Activated CD8-positive, alpha-beta memory T cell treated with anti-CD3 and anti-CD28 coated beads, Interleukin-2, amount 10 ng/mL, durations not matched to agents 7 days and 5 days (primary cell): ENCODE results near the gene ADISSP. TPM values are rescaled to one million over a fixed set of nuclear protein-coding genes. Genes with fewer than 3 reads are reported as not detected.
"Not testable (repeated sequence)": the region's sequence is repeated elsewhere in the genome, so short reads cannot be mapped to it uniquely, and the experiment has no call there.

ENCODE experiments used
- ATAC-seq: fragments of 150-1000 bp; cut with Tn5 transposase; one replicate; pipeline ENCODE4 v1.10.0; 2021; ENCODE audit warnings: moderate library complexity
- CTCF ChIA-PET: fragments of 350-600 bp; sonication (Branson Sonifier 250); formaldehyde crosslinking; loops from one replicate; lab custom pipeline; 2021; ENCODE audit warnings: antibody characterized with exemption; lab: Charles Lee
- DNase-seq: peaks from one replicate; pipeline ENCODE4 v3.0.0-alpha.2; 2020
- H3K27ac Mint-ChIP-seq: one replicate; pipeline ENCODE4 v1.8.0; 2021; ENCODE audit warnings: mild to moderate bottlenecking, mixed read lengths
- H3K27me3 Mint-ChIP-seq: one replicate; pipeline ENCODE4 v1.8.0; 2021; ENCODE audit warnings: mixed read lengths
- H3K36me3 Mint-ChIP-seq: one replicate; pipeline ENCODE4 v1.8.0; 2021; ENCODE audit warnings: mild to moderate bottlenecking, mixed read lengths
- H3K4me1 Mint-ChIP-seq: one replicate; pipeline ENCODE4 v1.8.0; 2021; ENCODE audit warnings: mixed read lengths
- H3K4me3 Mint-ChIP-seq: one replicate; pipeline ENCODE4 v1.8.0; 2021; ENCODE audit warnings: mild to moderate bottlenecking, moderate library complexity, mixed read lengths
- H3K9me3 Mint-ChIP-seq: one replicate; pipeline ENCODE4 v1.8.0; 2022; ENCODE audit warnings: low read depth, mixed read lengths
- total RNA-seq, 2 experiments: library from RNA; stranded (reverse); gene quantifications; one replicate each; pipeline ENCODE4 v1.2.3, GENCODE V29; 2021

Gene ADISSP
- total RNA-seq, 2 experiments from 2014 or later = 32.5 to 37.0 TPM

DNA sequence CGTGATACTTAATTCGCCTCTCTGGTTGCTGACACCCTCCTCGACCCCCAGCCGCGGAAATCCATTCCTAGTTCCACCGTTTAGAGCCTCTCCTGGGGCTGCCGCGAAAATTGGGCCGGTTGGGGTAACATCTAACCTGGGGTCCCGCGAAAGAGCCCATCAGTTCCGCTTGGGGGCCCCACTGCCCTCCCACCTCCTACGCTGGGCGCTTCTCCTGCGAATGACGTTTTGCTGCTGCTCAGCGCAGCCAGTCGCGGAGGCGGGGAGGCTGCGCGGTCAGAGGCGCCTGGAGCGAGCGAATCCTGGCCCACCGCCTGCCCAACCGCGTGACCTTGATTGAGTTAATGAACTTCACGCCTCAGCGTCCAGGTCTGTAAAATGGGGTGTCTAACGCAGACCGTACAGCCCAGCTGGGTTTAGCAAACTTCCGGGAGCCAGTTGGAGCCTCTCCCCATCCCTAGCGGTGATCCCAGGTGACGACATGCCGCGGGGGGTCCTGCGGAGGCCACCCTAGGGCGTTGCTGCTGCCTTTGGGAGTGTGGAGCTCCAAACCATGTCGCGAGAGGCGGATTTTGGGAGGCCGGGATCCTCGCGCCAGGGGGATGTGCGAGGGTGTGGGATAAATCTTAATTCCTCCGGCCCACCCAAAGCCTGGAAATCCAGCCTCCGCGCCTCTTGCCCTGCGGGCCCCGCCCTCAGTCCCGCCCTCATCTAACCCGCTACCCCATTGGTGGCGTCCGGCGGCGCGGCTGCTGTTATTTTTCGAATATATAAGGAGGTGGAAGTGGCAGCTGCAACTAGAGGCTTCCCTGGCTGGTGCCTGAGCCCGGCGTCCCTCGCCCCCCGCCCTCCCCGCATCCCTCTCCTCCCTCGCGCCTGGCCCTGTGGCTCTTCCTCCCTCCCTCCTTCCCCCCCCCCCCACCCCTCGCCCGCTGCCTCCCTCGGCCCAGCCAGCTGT, 28.2 kb upstream of the ADISSP start, which contains the start of gene CDC25B:
Gene CDC25B (plus strand): TSS at position 800 of the 958 bp plus-strand sequence. CDS start 222 bp downstream, outside the sequence.
- Mint-ChIP-seq H3K4me1 (peaks cover 35% of the 10 kb centered on the region), H3K4me3 (peak within 1 kb of the TSS; percentile 94), H3K27me3 (no peaks in the 10 kb centered on the region), H3K36me3 (peaks cover 40% of the 10 kb centered on the region), H3K27ac (peak within 1 kb of the TSS; percentile 95), H3K9me3 (no peaks in the 10 kb centered on the region)
- peak; percentile 79 for ATAC-seq
- peak; percentile 97 for DNase-seq
- CTCF ChIA-PET = interaction anchor here (1.0 to 2.3 kb wide), 10 partner anchors 8 to 79 kb away, joined by 3 to 51 read pairs (median 4); partner anchors contain the start of genes AP5S1 and CENPB

DNA sequence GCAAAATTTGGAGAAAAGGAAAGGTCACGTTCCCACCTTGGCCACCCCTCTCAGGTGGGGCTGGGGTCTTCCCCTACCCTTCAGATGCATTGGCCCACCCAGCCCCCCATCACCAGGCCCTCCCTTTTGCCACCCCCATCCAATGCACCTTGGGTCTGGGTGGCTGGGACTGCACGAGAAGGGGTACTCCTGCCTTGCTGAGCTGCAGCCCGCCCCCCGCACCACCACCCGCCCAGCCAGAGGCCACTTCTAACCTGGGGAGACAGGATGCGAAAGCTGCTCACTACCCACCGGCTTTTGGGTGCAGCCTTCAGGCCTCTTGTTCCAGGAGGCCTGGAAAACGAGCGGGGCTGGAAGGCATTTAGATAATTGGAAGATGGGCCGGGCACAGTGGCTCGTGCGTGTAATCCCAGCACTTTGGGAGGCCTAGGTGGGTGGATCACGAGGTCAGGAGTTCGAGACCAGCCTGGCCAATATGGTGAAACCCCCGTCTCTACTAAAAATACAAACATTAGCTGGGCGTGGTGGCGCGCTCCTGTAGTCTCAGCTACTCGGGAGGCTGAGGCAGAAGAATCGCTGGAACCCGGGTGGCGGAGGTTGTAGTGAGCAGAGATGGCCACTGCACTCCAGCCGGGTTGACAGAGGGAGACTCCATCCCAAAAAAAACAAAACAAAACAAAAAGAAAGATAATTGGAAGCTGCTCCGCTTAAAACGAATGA, 27.3 kb upstream of the ADISSP start:
- peaks cover 31% of the 10 kb centered on the region for H3K36me3 Mint-ChIP-seq
- H3K27me3 Mint-ChIP-seq = no peaks in the 10 kb centered on the region
- H3K27ac Mint-ChIP-seq = peak overlapping the region; percentile 95
- peaks cover 30% of the 10 kb centered on the region for H3K4me1 Mint-ChIP-seq
- CTCF ChIA-PET = interaction anchor here (1.0 to 2.3 kb wide), 9 partner anchors 7 to 61 kb away, joined by 3 to 51 read pairs (median 5); partner anchors contain the start of genes AP5S1 and CENPB
- no peaks in the 10 kb centered on the region for H3K9me3 Mint-ChIP-seq
- ATAC-seq = no peak
- no peak for DNase-seq
- peak overlapping the region; percentile 94 for H3K4me3 Mint-ChIP-seq

DNA sequence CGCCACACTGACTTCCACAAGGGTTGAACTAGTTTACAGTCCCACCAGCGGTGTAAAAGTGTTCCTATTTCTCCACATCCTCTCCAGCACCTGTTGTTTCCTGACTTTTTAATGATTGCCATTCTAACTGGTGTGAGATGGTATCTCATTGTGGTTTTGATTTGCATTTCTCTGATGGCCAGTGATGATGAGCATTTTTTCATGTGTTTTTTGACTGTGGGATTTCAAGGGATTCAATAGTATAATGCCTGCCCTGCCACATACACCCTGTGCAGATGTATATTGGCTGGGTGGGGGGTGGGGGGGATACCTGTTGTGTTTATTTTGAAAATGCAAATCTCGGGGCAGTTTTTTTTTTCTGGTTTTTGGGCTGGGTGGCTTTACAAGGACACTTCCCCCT, 26.6 kb upstream of the ADISSP start:
- H3K27ac Mint-ChIP-seq, DNase-seq, H3K27me3 Mint-ChIP-seq, H3K4me3 Mint-ChIP-seq, ATAC-seq, H3K9me3 Mint-ChIP-seq: not testable (repeated sequence)
- CTCF ChIA-PET = interaction anchor here (1.4 to 2.3 kb wide), 4 partner anchors 16 to 58 kb away, joined by 4 to 51 read pairs (median 10); partner anchors contain the start of gene AP5S1
- H3K4me1 Mint-ChIP-seq = peaks cover 23% of the 10 kb centered on the region
- H3K36me3 Mint-ChIP-seq = peaks cover 25% of the 10 kb centered on the region

DNA sequence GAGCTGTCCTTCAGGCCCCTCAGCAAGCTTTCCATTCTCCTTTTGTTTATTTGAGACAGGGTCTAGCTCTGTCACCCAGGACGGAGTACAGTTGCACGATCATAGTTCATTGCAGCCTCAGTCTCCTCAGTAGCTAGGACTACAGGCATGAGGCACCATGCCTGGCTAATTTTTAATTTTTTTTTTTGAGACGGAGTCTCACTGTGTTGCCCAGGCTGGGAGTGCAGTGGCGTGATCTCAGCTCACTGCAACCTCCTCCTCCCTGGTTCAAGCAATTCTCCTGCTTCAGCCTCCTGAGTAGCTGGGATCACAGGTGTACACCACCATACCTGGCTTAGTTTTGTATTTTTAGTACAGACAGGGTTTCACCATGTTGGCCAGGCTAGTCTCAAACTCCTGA, 21.6 kb upstream of the ADISSP start:
- H3K27me3 Mint-ChIP-seq, H3K9me3 Mint-ChIP-seq, H3K4me3 Mint-ChIP-seq, DNase-seq, H3K36me3 Mint-ChIP-seq, ATAC-seq, H3K27ac Mint-ChIP-seq: not testable (repeated sequence)
- H3K4me1 Mint-ChIP-seq = peaks cover 30% of the 10 kb centered on the region
- CTCF ChIA-PET = interaction anchor here (2.5 to 7.7 kb wide), 2 partner anchors 22 to 66 kb away, joined by 5 to 65 read pairs; partner anchors contain the start of gene ADISSP

DNA sequence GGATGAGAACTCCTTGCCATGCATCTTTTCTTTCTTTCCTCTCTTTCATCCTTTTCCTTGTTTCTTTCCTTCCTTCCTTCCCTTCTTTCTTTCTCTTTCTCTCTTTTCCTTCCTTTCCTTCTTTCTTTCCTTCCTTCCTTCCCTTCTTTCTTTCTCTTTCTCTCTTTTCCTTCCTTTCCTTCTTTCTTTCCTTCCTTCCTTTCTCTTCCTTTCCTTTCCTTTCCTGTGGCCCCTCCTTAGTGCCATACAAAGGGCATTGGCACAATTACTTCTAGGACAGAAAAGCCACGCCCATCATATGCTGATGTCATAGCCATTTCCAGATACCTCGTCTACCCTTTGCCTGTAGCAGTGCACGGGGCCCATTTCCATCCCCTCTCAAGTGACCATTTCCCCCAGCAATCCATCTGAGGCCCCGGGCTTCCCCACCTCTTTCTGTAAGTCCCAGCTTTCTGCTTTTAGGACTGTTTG, 21.2 kb upstream of the ADISSP start:
- no peak overlapping the region for H3K27ac Mint-ChIP-seq

DNA sequence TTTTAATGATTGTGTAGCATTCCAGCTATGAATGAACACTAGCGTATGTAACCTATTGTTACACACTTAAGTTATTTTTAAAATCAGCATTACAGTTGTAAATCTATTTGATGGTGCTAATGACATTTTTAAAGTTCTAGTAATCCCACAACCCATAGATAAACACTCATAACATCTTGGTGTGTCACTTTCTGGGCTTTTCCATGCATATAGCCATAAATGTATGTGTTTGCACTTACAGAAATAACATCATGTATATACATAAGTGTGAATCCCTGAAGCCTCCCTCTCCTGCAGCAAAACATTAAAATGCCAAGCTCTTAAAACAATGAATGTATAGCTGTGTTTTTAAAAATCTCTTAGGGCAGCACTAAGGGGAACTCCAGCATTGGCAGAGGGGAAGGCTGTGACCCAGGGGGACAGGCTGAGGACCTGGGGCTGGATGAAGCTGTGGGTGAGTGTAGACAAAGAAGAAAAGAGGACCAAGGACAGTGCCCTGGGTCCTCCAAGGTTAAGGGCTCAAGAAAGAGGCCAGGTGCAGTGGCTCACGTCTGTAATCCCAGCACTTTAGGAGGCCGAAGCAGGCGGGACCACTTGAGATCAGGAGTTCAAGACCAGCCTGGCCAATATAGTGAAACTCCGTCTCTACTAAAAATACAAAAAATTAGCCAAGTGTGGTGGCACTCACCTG, 19.9 kb upstream of the ADISSP start:
- no peak for ATAC-seq
- no peak overlapping the region for H3K27ac Mint-ChIP-seq

More for the DNA sequence above, 21.2 kb upstream of the ADISSP start:
- no peaks in the 10 kb centered on the region for H3K27me3 Mint-ChIP-seq
- no peak for DNase-seq
- no peak for ATAC-seq
- CTCF ChIA-PET = interaction anchor here (1.7 to 7.7 kb wide), 3 partner anchors 7 to 66 kb away, joined by 5 to 65 read pairs (median 7); partner anchors contain the start of genes ADISSP and CDC25B
- peak overlapping the region; percentile 36 for H3K4me3 Mint-ChIP-seq
- no peaks in the 10 kb centered on the region for H3K9me3 Mint-ChIP-seq
- H3K36me3 Mint-ChIP-seq = peaks cover 3% of the 10 kb centered on the region
- H3K4me1 Mint-ChIP-seq = peaks cover 29% of the 10 kb centered on the region

DNA sequence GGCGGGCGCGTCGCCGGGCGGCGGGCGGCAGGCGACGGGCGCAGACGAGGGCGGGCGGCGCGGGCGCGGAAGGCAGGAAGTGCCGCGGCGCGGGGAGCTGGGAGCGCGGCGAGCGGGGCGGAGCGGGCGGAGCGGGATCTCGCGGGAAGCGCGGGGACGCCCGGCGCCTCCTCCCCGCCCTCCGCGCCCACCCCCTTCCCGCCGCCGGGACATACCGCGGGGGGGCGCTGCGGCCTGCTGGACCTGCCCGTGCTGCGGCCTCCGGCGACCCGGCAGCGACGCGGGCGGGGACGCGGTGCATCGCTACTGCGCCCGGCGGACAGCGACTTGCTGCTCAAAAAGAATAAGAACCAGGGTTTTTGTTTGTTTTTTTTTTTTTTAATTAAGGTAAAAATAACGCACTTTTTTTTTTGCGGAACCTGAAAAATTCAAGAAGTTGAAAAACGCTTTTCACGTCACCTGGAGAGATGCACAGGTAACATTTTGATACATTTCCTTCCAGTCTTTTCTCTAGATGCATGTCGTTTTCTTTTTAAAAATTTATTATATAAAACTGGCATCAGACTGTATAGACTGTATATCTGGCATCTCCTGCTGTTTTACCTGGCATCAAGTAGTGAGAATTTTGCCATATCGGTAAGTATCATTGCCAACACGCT, 19.2 kb upstream of the ADISSP start, which contains the start of gene CENPB:
Gene CENPB (minus strand): TSS at position 76 of the 659 bp plus-strand sequence. CDS start 257 bp downstream, outside the sequence.
- peak within 1 kb of the TSS; percentile 83 for H3K4me3 Mint-ChIP-seq
- H3K9me3 Mint-ChIP-seq = no peaks in the 10 kb centered on the region
- H3K27ac Mint-ChIP-seq = peak within 1 kb of the TSS; percentile 81
- CTCF ChIA-PET = interaction anchor here (0.6 to 7.7 kb wide), 30 partner anchors 8 to 285 kb away, joined by 3 to 65 read pairs (median 4); partner anchors contain the start of genes ADISSP, CDC25B and MAVS
- peaks cover 3% of the 10 kb centered on the region for H3K36me3 Mint-ChIP-seq
- ATAC-seq (peak; percentile 95), DNase-seq (peak; percentile 91)
- peaks cover 34% of the 10 kb centered on the region for H3K4me1 Mint-ChIP-seq
- H3K27me3 Mint-ChIP-seq = no peaks in the 10 kb centered on the region

More for the DNA sequence above, 19.9 kb upstream of the ADISSP start:
- Mint-ChIP-seq H3K36me3 (peaks cover 3% of the 10 kb centered on the region), H3K4me3 (peak overlapping the region; percentile 70), H3K27me3 (no peaks in the 10 kb centered on the region), H3K9me3 (no peaks in the 10 kb centered on the region), H3K4me1 (peaks cover 34% of the 10 kb centered on the region)
- no peak for DNase-seq
- CTCF ChIA-PET = interaction anchor here (0.6 to 7.7 kb wide), 14 partner anchors 8 to 202 kb away, joined by 3 to 65 read pairs (median 4); partner anchors contain the start of genes ADISSP, CDC25B and MAVS

DNA sequence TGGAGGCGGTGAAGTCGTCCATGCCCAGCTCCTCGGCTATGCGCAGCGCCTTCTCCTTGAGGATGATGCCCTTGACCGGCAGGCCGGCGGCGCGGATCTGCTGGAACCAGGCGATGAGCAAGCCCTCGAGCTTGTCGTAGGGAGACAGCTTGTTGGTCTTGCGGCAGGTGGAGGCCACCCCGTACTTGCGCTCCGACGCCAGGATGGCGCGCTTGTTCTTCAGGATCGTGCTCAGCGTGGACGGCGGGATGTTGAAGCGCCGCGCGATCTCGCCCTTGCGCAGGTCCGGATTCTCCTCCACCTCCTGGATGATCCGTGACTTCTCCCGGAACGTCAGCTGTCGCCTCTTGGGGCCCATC, 18.6 kb upstream of the ADISSP start:
- H3K4me3 Mint-ChIP-seq = peak overlapping the region; percentile 83
- H3K27me3 Mint-ChIP-seq = no peaks in the 10 kb centered on the region
- CTCF ChIA-PET = interaction anchor here (0.6 to 7.7 kb wide), 23 partner anchors 8 to 285 kb away, joined by 3 to 65 read pairs (median 4); partner anchors contain the start of genes ADISSP and CDC25B

DNA sequence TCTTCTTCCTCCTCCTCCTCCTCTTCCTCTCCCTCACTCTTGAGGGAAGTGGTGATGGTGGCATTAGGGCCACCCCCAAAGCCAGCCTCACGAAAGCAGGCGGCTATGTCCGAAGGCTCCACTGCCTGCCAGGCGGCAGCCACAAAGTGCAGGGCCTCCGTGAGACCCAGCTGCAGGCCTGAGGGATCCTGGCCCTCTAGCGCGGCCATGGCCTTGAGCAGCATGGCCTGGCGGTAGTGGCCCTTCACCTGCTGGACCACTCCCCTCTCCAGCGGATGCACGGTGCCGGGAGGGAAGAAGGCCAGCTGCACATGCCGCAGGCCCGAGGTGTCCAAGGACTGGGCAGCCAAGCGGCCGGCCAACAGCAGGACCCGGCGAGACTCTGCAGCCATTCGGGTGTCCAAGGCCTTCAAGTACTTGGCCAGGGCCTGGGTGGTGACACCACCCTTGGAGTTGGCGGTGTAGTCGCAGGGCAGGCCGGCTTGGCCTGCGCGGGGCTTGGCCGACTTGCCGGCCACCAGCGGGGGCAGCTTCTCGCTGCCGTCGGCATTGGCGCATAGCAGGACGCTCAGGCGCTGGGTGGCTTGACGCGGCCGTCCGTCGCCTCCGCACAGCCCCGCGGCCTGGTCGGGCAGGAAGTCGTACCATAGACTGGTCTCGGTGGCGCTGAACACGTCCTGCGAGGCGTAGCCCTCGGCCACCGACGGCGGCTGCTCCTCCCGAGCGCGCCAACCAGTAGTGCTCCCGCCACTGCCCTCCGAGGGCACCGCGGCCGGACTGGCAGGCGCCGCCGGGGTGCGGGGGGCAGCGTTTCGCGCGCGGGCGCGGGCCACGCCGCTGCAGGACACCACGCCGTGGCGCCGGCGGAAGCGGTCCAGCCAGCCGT, 17.9 kb upstream of the ADISSP start:
- DNase-seq = no peak
- CTCF ChIA-PET = interaction anchor here (1.0 to 7.7 kb wide), 16 partner anchors 7 to 286 kb away, joined by 3 to 65 read pairs (median 4); partner anchors contain the start of genes ADISSP and CDC25B
- no peaks in the 10 kb centered on the region for H3K9me3 Mint-ChIP-seq
- peaks cover 3% of the 10 kb centered on the region for H3K27me3 Mint-ChIP-seq
- H3K4me3 Mint-ChIP-seq = peak overlapping the region; percentile 83
- no peak overlapping the region for H3K27ac Mint-ChIP-seq
- peaks cover 3% of the 10 kb centered on the region for H3K36me3 Mint-ChIP-seq
- no peak for ATAC-seq
- peaks cover 46% of the 10 kb centered on the region for H3K4me1 Mint-ChIP-seq

More for the DNA sequence above, 18.6 kb upstream of the ADISSP start:
- Mint-ChIP-seq H3K36me3 (peaks cover 3% of the 10 kb centered on the region), H3K9me3 (no peaks in the 10 kb centered on the region), H3K4me1 (peaks cover 40% of the 10 kb centered on the region), H3K27ac (peak overlapping the region; percentile 81)
- ATAC-seq = peak; percentile 22
- DNase-seq = peak; percentile 65

DNA sequence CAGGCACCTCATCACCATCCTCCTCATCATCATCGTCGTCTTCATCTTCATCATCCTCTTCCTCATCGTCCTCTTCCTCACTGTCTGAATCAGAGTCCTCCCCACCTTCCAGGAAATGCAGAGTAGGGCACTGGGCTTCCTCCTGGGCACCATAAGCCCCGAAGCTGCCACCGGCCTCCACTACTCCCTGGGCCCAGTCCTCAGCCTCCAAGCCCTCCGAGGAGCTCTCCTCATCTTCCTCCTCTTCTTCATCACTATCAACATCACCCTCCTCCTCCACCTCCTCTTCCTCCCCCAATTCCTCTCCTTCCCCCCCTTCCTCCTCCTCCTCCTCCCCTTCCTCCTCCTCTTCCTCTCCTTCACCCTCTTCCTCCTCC, 17.3 kb upstream of the ADISSP start:
- Mint-ChIP-seq H3K27me3 (peaks cover 5% of the 10 kb centered on the region), H3K4me3 (peak overlapping the region; percentile 17), H3K27ac (no peak overlapping the region), H3K4me1 (peaks cover 48% of the 10 kb centered on the region), H3K9me3 (no peaks in the 10 kb centered on the region), H3K36me3 (peaks cover 3% of the 10 kb centered on the region)
- CTCF ChIA-PET = interaction anchor here (1.2 to 7.7 kb wide), 3 partner anchors 16 to 209 kb away, joined by 4 to 65 read pairs (median 22); partner anchors contain the start of gene ADISSP
- DNase-seq (no peak), ATAC-seq (no peak)
